Islet precursor cell (in vitro differentiated cells): ENCODE measurements around the gene FPR2.
"Not testable (repeated sequence)": the region's sequence is repeated elsewhere in the genome, so short reads cannot be mapped to it uniquely, and the experiment has no call there.

Experiments
- DNase-seq: peaks from one replicate; pipeline ENCODE4 v3.0.0-alpha.2; 2018

FPR2 gene

GRCh38 chr19:51740356-51740755 is 20.6 kb upstream of the FPR2 start:
- no peak for DNase-seq

- no peak for DNase-seq
These were observed 18.2 kb upstream of the FPR2 start for GRCh38 chr19:51742789-51743188.

GRCh38 chr19:51743405-51743804 is 17.6 kb upstream of the FPR2 start:
- no peak for DNase-seq

- no peak for DNase-seq
These were observed 14.2 kb upstream of the FPR2 start for GRCh38 chr19:51746731-51747130.

GRCh38 chr19:51749979-51750378 is 11.0 kb upstream of the FPR2 start:
- DNase-seq: no peak

GRCh38 chr19:51750400-51751094 is 10.4 kb upstream of the FPR2 start:
- no peak for DNase-seq

GRCh38 chr19:51751655-51752054 is 9.3 kb upstream of the FPR2 start, which contains the start of gene FPR1:
FPR1 (minus strand) TSS chr19:51751878; CDS start chr19:51746994, 4,884 bp downstream.
- DNase-seq: no peak

- peak; percentile 6 for DNase-seq
These were observed 6.9 kb upstream of the FPR2 start for GRCh38 chr19:51754109-51754508.

- peak; percentile 5 for DNase-seq
These were observed 6.2 kb upstream of the FPR2 start for GRCh38 chr19:51754770-51755169.

GRCh38 chr19:51755571-51755970 is 5.4 kb upstream of the FPR2 start:
- no peak for DNase-seq

GRCh38 chr19:51761696-51762095 is 716 bp downstream of the FPR2 start:
- no peak for DNase-seq

GRCh38 chr19:51765086-51765485 is 4.1 kb downstream of the FPR2 start:
- DNase-seq: no peak

- DNase-seq: no peak
These were observed 5.5 kb downstream of the FPR2 start for GRCh38 chr19:51766461-51766860.

- DNase-seq: no peak
These were observed 10.6 kb downstream of the FPR2 start for GRCh38 chr19:51771376-51772130.

GRCh38 chr19:51772977-51773376 is 12.0 kb downstream of the FPR2 start:
- no peak for DNase-seq

- not testable (repeated sequence) for DNase-seq
These were observed 15.6 kb downstream of the FPR2 start for GRCh38 chr19:51776561-51776960.

- DNase-seq: peak; percentile 72
These were observed 16.8 kb downstream of the FPR2 start for GRCh38 chr19:51777570-51778462.

- DNase-seq: no peak
These were observed 18.2 kb downstream of the FPR2 start for GRCh38 chr19:51779181-51779580.

GRCh38 chr19:51779703-51780102 is 18.7 kb downstream of the FPR2 start:
- no peak for DNase-seq

GRCh38 chr19:51780270-51780669 is 19.3 kb downstream of the FPR2 start:
- DNase-seq: no peak

GRCh38 chr19:51781999-51782398 is 21.0 kb downstream of the FPR2 start:
- DNase-seq: no peak

GRCh38 chr19:51783372-51783771 is 22.4 kb downstream of the FPR2 start:
- DNase-seq: no peak

GRCh38 chr19:51784109-51784785 is 23.3 kb downstream of the FPR2 start:
- no peak for DNase-seq
